GM19467 (cell line): ENCODE measurements around the gene BIK.
"Not testable (repeated sequence)": the region's sequence is repeated elsewhere in the genome, so short reads cannot be mapped to it uniquely, and the experiment has no call there.

Experiments
- ATAC-seq: cut with Tn5 transposase; IDR thresholded peaks from one replicate; pipeline ENCODE4 v1.9.1; 2021; ENCODE audit warnings: mild to moderate bottlenecking, moderate library complexity; ENCODE audit not compliant: unreplicated experiment

BIK gene

GRCh38 chr22:43104056-43104625 lies 6.4 kb upstream of the BIK start:
- not testable (repeated sequence) for ATAC-seq

DNA sequence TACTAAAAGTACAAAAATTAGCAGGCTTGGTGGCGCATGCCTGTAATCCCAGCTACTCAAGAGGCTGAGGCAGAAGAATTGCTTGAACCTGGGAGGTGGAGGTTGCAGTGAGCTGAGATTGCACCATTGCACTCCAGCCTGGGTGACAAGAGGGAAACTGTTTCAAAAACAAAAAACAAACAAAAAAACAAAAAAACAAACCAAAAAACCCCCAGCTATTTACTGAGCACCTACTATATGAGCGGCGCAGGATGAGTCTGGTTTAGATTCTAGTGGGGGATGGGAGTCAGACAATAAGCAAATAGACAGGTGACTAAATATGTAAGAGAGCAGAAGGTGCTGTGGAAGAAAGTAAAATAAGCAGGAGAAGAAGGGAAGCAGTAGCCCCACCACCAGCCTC lies 5.6 kb upstream of the BIK start:
- not testable (repeated sequence) for ATAC-seq

DNA sequence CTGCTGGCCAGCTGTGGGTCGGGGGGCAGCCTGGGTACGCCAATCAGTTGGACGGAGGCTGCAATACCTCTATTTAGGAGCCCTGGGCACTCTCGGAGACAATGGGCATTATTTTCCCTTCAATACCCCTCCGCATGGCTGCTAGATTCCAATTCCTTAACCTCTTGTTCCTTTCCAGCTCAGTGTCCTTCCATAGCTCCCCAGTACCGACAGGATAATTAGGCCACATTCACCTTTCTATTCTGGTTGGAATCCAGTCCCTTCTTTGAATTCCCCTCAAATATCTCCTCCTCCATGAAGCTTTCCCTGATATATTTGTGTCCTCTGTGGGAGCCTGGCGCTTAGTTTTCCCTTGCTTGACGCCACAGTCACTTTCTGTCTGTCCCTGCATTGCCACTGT lies 4.2 kb upstream of the BIK start:
- ATAC-seq, result no peak

- ATAC-seq, result no peak
These were observed 1.0 kb upstream of the BIK start for GRCh38 chr22:43109511-43109910.

GRCh38 chr22:43109921-43110443 lies 568 bp upstream of the BIK start:
- no peak for ATAC-seq

GRCh38 chr22:43110927-43111623 lies 525 bp downstream of the BIK start:
- ATAC-seq, result no peak

- no peak for ATAC-seq
These were observed 3.1 kb downstream of the BIK start for GRCh38 chr22:43113526-43114251.

DNA sequence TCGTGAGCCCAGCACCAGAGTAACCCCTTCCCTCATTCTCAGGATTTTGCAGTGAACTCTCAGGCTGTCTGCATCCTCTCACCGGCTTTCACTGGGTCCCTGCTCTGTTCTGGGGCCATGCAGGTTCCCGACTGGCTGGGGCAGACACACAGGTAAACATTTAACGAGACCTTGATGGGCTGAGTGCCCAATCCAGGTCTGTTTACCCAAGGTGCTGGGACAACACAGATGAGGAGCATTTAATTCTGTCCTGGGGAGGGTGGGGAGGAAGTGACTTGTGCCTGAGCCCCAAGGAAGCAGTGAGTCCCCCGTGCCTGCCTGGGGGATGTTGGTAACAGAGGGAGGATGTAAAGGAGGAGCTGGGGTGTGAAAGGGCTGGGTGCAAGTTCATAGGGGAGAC lies 4.4 kb downstream of the BIK start:
- ATAC-seq, result no peak

- no peak for ATAC-seq
These were observed 6.4 kb downstream of the BIK start for GRCh38 chr22:43116932-43117331.

DNA sequence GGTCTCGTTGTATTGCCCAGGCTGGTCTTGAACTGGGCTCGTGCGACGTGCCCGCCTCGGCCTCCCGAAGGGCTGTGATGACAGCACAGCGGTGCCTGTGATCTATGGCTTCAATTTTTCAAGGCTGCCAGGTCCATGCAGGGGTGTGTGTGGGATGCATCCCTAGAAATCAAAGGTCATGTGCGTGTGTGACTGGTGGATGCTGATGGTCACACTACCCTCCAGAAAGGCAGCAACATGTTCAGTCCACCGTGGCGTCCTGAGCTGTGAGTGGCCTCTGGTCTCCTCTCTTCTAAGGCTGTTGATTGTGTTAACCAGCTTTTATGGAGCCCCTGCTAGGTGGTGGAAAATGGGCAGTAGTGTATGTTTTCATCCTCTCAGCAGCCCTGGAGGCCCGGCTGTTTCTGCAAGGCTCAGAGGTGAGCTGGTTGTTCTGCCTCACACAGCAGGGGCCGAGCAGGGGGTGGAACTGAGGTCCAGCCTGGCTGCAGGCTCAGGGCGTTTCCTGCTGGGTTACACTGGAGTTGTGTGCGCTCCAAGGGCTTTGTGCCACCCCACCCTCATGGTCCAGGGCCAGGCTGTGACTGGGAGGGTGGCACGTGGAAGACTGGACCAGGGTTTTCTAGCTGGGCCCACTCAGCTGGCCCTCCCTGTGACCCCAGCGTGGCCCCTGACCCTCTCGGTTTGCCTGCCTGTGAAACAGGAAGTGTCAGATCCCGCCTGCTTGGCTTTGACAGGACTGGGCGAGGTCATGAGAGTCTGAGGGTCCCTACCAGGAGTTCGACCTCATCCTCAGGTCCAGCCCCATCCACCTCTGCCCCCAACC lies 7.7 kb downstream of the BIK start:
- ATAC-seq, result no peak

DNA sequence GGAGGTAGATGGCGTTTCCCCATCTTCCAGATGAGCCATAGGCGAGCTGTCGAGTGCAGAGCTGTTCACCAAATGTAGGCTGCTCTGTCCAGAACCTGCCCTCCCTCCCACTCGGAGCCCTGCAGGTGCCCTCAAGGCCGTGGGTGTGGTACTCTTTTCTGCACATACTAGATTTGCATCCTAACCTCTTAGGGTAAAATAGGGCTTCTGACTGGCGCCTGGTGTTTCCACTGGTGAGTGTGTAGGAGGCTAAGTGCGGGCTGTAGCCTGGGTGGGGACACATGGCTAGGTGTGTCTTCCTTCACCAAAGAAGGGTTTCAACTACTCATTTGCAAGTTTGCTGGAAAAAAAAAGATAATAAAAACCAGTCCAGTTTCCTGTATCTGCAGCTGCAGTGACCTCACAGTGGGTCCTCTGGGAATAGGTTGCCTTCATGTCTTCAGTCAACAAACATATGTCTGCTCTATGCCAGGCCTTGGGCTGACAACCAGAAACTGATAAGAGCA lies 8.5 kb downstream of the BIK start:
- ATAC-seq, result peak; percentile 58

- no peak for ATAC-seq
These were observed 16.1 kb downstream of the BIK start for GRCh38 chr22:43126501-43127165.

DNA sequence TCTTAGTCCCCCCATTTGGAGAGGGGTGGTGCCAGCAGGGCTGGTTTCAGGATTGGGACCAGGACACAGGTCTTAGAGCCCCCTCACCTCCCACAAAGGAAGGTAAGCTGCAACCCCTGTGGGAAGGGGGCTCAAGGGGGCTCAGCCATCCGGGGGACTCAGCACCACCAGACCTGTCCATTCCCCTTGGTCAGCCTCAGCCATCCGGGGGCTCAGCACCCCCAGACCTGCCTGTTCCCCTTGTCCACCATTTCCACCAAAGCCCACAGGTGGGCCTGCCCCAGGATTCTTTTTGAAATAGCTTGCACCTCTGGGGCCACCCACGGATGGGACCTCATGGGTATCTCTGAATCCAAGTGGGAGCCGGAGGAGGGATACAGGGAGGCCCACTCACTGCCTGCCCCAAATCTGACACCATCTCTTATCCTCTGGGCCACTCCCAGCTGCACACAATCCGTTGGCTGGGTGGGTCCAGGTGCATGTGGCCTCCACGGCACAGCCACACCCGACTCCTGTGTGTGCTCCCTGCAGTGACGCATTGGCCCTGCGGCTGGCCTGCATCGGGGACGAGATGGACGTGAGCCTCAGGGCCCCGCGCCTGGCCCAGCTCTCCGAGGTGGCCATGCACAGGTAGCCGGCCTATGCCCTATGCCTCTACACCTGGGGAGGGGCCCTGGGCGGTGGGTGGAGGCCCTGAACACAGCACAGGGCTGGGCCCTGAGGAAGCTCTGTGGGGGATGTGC lies 16.8 kb downstream of the BIK start:
- no peak for ATAC-seq

DNA sequence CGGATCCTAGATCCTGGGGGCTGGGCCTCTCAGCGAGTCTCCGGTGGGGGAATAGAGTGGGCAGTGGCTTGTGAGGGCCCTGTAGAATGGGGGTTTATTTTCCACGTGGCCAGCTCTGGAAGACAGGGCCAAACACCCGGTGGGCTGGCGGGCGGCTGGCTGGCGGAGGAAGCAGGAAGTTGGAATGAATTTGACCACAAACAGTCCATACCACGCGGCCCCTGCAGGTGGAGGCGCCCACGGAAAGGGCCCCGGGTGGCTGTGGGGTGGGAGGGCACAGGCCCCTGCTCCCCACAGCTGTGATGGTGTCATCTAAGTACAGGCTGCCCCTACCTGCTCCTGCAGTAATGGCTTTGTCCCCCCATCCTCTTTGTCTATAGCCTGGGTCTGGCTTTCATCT lies 17.6 kb downstream of the BIK start:
- no peak for ATAC-seq

GRCh38 chr22:43128928-43129424 lies 18.4 kb downstream of the BIK start:
- no peak for ATAC-seq

DNA sequence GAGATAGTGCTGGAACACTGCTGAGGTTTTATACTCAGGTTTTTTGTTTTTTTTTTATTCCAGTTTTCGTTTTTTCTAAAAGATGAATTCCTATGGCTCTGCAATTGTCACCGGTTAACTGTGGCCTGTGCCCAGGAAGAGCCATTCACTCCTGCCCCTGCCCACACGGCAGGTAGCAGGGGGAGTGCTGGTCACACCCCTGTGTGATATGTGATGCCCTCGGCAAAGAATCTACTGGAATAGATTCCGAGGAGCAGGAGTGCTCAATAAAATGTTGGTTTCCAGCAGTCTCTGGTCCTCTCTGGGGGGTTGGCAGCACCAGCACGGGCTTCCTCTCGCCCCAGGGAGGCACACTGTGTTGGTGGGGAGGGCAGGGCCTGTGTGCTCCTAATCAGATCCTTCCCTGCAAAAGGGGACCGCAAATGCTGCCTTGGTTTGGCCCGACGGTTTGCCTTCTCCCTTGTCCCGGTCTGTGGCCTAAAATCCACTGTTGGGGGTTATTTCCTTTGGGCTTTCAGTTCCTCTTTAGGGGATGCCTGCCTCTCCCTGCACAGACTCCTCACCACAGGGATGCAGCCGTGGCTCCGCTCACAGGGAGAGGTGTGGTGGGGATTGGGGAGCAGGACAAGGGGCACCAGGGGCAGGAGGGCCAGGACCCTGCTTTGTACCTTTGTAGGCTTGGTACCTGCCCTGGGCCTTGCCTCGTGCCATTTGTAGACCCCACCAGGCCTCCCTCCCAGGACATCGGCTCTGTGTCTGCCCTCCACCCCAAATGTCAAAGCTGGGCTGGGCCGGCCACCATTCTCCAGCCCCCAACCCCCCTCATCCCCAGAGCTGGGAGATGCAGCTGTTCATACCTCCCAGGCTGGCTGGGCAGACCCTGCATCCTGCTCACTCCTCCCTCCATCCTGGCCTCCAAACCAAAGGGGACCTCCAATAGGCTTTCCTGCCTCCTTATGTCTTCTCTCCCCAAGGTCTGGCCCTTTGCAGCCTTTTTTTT lies 19.2 kb downstream of the BIK start:
- no peak for ATAC-seq

DNA sequence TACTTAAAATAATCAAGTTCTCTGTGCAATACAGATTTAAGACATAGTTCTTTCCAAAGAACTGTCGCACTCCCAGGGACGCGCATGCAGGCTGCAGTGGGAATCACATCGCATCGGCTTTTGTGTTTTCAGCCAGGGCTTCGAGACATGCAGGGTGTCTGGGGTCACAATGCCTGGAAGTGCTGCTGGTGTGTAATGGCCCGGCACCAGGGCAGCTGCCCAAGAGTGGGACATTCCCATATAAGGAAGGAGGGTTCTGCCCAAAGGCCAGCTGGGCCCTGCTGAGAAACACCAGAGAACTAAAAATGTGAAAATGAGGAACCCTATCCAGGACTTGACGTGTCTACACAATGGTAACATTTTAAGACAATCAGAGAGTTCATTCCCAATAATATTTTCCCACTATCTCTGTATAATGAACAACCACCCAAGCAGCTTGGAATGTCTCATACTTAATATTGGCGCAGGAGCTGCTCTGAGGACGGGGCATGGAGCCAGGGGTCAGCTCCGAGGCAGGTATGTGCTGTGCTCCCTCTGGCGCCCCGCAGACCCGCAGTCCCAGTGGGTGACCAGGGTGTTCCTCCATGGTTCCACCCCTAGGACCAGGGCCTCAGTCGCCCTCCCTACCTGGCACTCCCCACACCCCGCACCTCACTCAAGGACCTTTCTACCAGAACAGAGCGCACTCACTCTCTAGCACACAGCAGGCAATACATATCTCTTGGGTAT lies 21.4 kb downstream of the BIK start:
- ATAC-seq, result no peak

- no peak for ATAC-seq
These were observed 22.9 kb downstream of the BIK start for GRCh38 chr22:43133401-43133800.
